HG03469 (cell line): ENCODE measurements around the gene GSTM1.
"Not testable (repeated sequence)": the region's sequence is repeated elsewhere in the genome, so short reads cannot be mapped to it uniquely, and the experiment has no call there.

ENCODE experiments used
- ATAC-seq: cut with Tn5 transposase; IDR thresholded peaks from one replicate; pipeline ENCODE4 v1.9.1; 2021; ENCODE audit warnings: mild to moderate bottlenecking, moderate library complexity, moderate number of reproducible peaks; ENCODE audit not compliant: unreplicated experiment

The GSTM1 gene

DNA sequence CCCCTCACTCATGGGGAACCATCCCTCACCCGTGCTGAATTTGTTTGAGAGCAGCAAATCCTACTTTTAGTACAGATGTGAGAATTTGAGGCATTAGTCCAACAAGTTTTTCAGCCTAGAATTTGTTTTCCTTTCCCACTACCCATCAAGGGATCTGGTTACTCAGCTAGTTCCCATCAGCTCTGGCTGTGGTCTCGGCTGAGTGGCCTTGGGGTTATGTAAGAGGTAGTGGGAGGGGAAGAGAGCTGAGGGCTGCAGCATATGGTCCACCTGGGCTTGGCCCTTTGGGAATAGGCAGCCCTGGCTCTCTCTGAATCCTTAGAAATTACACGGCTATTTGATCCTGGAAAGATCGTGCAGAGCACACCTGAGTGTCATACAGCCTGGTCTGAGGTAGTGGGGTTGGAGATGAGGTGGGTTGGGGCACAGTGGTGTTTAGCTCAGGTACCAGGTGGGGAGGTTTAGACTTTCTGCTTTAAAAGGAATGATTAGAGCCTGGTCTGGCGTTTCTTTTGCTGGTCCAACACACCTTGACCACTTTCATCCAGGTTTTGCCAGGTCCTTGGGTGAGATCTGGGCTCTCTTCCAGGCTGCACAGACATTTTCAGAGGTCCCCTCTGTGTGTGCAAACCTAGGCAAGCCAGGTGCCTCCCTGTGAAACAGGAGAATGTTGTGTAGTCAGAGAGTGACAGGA lies 27.5 kb upstream of the GSTM1 start:
- ATAC-seq, result no peak

GRCh38 chr1:109660691-109661026 lies 27.0 kb upstream of the GSTM1 start:
- ATAC-seq, result not testable (repeated sequence)

DNA sequence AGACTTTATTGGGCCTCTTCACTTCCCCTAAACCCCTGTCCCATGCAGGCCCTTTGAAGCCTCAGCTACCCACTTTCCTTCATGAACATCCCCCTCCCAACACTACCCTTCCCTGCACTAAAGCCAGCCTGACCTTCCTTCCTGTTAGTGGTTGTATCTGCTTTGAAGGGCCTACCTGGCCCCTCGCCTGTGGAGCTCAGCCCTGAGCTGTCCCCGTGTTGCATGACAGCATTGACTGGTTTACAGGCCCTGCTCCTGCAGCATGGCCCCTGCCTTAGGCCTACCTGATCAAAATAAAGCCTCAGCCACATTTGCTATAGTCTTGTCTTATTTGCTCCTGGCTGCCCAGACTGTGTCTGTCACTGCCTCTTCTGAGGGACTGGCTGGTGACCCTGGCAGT lies 26.2 kb upstream of the GSTM1 start:
- ATAC-seq, result no peak

- ATAC-seq, result no peak
These were observed 22.9 kb upstream of the GSTM1 start for GRCh38 chr1:109664671-109665070.

- no peak for ATAC-seq
These were observed 20.0 kb upstream of the GSTM1 start, which contains the start of gene GSTM2 for GRCh38 chr1:109667452-109668122. Gene GSTM2 (plus strand): TSS chr1:109668057. CDS start chr1:109668116, 59 bp downstream.

- no peak for ATAC-seq
These were observed 19.4 kb upstream of the GSTM1 start for GRCh38 chr1:109668123-109668775.

DNA sequence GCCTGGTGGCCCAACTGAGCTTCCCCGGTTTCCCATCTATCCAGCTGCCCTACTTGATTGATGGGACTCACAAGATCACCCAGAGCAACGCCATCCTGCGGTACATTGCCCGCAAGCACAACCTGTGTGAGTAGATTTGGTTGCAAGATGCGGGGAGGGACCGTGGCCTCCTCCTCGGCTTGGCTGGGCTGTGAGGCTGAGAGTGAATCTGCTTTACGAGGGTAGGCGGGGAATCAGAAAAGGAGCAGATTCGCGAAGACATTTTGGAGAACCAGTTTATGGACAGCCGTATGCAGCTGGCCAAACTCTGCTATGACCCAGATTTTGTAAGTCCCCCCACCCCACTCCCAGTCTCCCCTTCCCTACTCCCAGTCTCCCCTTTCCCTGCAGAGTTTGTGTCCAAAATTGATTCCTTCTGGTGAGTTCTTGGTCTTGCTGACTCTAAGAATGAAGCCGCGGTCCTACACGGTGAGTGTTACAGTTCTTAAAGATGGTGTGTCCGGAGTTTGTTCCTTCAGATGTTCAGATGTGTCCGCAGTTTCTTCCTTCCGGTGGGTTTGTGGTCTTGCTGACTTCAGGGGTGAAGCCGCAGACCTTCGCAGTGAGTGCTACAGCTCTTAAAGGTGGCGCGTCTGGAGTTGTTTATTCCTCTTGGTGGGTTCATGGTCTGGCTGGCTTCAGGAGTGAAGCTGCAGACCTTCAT lies 18.2 kb upstream of the GSTM1 start:
- ATAC-seq, result no peak

DNA sequence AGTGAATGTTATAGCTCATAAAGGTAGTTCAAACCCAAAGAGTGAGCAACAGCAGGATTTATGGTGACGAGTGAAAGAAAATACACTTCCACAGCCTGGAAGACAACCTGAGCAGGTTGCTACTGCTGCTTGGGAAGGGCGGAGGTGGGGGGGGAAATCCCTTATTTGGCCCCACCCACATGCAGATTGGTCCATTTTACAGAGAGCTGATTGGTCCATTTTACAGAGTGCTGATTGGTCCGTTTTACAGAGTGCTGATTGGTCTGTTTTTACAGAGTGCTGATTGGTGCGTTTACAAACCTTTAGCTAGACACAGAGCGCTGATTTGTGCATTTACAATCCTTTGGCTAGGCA lies 17.7 kb upstream of the GSTM1 start:
- ATAC-seq, result not testable (repeated sequence)

- ATAC-seq, result no peak
These were observed 16.6 kb upstream of the GSTM1 start for GRCh38 chr1:109671067-109671466.

GRCh38 chr1:109673861-109674260 lies 13.8 kb upstream of the GSTM1 start:
- not testable (repeated sequence) for ATAC-seq

GRCh38 chr1:109676683-109677381 lies 10.8 kb upstream of the GSTM1 start:
- not testable (repeated sequence) for ATAC-seq

- ATAC-seq, result no peak
These were observed 10.2 kb upstream of the GSTM1 start for GRCh38 chr1:109677459-109677858.

DNA sequence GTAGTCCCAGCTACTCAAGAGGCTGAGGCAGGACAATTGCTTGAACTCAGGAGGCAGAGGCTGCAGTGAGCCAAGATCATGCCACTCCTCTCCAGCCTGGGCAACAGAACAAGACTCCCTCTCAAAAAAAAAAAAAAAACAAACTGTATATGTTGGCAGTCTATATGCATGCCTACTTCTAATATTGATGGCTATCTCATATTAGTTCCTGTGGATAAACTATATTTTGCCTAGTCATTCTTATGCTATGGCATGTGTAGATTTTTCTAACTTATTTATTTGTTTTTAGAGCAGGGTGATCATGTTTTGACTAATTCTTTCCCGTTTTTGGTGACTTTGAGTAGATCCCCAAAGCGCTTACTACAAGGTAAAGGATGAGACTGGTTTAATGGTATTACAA lies 9.0 kb upstream of the GSTM1 start:
- not testable (repeated sequence) for ATAC-seq

- ATAC-seq, result not testable (repeated sequence)
These were observed 2.8 kb upstream of the GSTM1 start for GRCh38 chr1:109684777-109685176.

GRCh38 chr1:109685399-109685798 lies 2.2 kb upstream of the GSTM1 start:
- ATAC-seq, result not testable (repeated sequence)

DNA sequence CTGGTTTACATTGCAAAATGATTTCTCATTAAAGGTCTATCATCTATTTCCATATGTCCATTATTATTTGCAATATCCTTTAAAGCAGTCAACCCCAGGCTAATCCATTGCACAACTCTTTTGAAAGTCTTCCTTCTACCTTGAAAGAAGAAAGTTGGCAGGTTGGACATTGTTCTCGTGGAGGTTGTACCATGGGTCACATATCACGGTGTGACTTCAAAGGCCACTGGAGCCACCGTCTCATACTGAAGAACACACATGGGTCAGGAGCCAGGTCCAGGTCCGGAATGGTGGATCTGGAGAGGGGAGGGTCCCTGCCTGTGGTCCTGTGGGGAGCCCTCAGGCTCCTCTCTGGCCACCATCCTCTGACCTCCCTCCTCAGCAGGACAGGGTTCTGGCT lies 1.7 kb upstream of the GSTM1 start:
- not testable (repeated sequence) for ATAC-seq

DNA sequence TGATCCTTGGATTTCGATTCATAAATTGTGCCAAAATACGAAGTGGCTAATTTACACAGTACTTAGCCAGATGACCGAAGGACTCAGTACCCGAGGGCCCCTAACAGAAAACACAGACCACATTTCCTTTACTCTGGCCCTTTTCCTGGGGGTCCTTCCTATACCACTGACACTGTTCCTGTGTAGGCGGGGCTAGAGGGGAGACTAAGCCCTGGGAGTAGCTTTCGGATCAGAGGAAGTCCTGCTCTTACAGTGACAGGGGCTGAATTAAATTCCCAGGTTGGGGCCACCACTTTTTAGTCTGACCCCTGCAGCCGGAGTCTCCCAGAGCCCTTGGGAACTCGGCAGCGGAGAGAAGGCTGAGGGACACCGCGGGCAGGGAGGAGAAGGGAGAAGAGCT lies 508 bp upstream of the GSTM1 start:
- ATAC-seq, result not testable (repeated sequence)

DNA sequence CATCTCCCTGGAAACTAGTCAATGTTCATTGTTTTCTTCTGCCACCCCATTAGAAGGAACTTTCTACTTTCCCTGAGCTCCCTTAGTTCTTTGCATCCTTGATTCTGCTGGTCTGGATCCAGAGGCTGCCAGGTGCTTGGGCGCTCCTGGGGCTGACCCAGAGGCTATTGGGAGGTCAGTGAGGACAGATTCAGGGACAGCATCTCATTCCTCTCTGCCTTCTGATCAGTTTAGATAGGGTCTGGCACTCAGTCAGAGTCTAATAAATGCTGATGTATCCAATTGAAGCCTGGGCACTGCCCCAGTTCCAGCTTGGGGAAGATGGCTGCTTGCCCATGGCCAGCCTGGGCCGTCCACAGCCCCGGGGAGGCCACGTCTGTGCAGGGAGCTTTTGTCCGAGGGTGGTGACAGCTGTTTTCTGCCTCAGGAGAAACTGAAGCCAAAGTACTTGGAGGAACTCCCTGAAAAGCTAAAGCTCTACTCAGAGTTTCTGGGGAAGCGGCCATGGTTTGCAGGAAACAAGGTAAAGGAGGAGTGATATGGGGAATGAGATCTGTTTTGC lies 2.3 kb downstream of the GSTM1 start:
- ATAC-seq, result no peak

DNA sequence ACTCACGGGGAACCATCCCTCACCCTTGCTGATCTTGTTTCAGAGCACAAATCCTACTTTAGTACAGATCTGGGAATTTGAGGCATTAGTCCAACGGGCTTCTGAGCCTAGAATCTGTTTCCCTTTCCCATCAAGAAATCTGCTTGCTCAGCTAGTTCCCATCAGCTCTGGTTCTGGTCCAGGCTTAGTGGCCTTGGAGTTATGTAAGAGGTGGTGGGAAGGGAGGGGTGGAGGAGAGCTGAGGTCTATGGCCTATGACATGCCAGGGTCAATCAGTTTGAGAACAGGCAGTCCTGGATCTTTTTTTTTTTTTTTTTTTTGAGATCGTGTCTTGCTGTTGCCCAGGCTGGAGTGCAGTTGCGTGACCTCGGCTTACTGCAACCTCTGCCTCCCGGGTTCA lies 4.1 kb downstream of the GSTM1 start:
- no peak for ATAC-seq

- ATAC-seq, result not testable (repeated sequence)
These were observed 6.8 kb downstream of the GSTM1 start for GRCh38 chr1:109694400-109694799.

DNA sequence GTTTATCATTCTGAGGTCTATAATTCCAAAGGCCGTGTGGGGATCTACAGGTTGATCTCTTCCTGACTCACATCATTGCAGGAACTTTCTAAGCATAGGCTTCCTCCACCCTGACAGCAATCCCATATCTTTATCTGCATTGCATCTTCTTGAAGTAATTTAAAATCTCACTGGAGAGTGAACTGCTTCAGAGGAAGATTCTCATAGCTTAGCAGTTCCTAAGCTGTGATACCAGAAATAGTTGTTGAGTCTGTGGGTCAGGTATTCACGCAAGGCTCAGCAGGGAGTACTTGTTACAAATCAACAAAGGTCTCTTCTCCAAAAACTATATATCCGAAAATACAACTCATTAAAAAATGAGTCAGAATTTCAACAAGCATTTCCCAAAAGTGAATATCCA lies 7.5 kb downstream of the GSTM1 start:
- not testable (repeated sequence) for ATAC-seq
